Activated gamma-delta T cell treated with anti-CD3 and anti-CD28 coated beads, Interleukin-2, amount 50 U/mL, for 16 hours (primary cell): ENCODE data around the gene GAB1.

Experiments
- DNase-seq: peaks from one replicate; pipeline ENCODE4 v3.0.0-alpha.2; 2020; ENCODE audit warnings: low read depth

The GAB1 gene

DNA sequence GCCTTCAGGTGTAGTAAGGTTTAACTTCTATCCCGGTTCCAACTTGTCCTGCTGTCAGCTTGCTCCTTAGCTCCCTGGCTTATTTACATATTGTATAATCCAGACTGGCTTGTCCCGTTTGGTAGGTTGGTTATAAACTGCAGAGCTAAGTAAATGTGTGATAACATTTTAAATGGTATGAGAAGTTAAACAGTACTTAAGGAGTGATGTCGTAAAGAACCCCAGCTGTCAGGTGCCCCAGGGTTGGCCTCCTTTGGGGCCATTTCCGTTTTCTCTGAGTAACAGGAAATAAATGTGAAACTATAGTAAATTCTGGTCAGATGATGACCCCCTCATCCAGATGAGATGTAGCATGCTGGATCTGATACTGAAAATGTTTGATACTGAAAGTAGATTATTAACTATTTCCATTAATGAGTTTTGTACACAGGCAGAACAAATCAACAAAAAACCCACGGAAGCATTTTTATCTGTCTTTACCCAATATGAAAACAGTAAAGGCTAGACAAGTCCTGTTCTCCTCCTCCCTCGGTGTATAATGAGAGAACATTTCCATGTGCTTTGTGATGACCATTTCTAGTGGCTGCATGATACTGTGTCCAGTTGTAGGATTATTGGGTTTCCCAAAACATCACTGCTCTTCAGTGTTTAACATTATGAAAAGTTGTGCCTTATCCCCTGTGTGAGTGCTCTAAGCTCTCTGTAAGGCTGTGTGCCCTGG lies 22.4 kb downstream of the GAB1 start:
- no peak for DNase-seq

- no peak for DNase-seq
Measured at GRCh38 chr4:143359644-143360193, 23.0 kb downstream of the GAB1 start.

DNA sequence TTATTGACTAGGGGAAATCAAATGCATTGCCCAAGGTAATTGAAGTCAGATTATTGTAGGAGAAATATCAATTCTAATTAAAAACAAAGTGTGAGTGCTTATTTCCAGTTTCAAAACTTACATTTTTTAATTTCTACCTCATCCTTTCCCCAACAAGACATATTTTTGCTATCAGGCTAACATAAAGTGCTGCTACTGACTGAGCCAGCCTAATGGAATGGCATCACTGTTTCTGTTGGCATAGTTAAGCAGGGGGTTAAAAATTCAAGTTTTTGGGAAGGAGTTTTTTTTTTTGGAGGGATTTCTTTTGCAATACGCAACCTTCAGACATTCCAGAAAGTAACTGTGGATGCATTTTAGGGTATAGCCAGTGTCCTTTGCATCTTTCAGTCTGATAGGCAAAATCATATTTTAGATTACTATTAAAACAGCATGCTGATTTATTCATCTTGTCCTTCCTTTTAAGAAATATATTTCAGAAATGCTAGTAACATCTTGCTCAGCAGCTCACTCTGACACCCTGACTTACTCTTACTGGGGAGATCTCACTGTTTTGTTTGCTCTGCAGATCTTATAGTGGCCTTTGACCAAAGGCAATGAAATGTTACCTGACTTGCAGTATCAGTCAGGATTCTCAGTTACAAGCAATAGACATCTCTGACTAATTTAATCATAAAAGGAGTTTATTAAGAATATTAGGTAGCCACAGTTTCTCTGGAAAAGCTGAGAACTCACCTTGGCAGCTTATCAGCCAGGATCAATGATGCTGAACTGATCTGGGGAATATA lies 24.4 kb downstream of the GAB1 start:
- no peak for DNase-seq

DNA sequence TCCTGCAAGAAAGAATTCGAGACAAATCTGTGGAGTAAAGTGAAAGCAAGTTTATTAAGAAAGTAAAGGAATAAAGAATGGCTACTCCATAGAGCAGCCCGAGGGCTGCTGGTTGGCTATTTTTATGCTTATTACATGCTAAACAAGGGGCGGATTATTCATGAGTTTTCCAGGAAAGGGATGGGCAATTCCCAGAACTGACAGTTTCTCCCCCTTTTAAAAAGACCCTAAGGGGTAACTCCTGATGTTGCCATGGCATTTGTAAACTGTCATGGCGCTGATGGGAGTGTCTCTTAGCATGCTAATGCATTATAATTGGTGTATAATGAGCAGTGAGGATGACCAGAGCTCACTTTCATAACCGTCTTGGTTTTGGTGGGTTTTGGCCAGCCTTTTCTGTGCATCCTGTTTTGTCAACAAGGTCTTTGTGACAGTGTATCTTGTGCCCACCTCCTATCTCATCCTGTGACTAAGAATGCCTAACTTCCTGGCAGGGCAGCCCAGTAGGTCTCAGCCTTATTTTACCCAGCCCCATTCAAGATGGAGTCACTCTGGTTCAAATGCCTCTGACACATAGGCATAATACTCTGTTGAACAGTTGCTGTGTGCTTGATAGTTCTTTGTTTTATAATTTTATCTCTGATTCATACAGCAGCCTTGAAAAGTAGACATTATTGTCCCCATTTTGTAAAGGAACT lies 25.8 kb downstream of the GAB1 start:
- no peak for DNase-seq

GRCh38 chr4:143363332-143363731 lies 26.7 kb downstream of the GAB1 start:
- DNase-seq = no peak

DNA sequence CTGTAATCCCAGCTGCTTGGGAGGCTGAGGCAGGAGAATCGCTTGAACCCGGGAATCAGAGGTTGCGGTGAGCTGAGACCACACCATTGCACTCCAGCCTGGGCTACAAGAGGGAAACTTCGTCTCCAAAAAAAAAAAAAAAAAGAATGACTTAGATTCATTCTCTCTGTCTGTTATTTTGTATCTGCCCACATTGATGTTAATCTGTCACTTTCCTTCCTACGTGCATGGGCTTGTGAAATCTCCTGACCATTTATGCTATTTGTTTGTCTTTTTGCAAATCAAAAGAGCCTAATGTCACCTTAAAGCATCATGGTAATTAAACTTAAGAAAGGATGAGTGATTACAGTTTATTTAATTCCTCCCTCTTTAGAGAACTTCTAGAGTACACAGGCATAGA lies 27.4 kb downstream of the GAB1 start:
- DNase-seq = no peak

- no peak for DNase-seq
Measured at GRCh38 chr4:143367863-143368262, 31.2 kb downstream of the GAB1 start.

GRCh38 chr4:143369552-143369951 lies 32.9 kb downstream of the GAB1 start:
- no peak for DNase-seq

- DNase-seq = no peak
Measured at GRCh38 chr4:143372093-143372915, 35.6 kb downstream of the GAB1 start.

DNA sequence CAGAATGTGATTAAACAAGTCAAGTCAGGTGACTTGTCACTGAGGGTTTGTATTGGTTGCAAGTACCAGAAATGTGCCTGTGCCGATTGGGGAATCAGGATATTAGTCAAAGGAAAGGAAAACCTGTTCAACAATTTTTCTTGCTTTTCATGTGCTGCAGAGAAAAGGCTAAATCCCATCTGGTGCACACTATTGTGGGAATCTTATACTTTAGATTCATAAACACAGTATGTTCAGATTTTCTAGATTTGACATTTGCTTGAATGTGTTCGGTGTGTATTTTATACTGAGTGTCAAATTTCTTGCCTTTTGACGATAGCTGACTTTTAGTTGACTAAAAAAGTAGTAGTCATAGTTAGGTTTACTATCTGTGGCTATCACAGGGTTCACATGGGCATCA lies 37.6 kb downstream of the GAB1 start:
- no peak for DNase-seq

DNA sequence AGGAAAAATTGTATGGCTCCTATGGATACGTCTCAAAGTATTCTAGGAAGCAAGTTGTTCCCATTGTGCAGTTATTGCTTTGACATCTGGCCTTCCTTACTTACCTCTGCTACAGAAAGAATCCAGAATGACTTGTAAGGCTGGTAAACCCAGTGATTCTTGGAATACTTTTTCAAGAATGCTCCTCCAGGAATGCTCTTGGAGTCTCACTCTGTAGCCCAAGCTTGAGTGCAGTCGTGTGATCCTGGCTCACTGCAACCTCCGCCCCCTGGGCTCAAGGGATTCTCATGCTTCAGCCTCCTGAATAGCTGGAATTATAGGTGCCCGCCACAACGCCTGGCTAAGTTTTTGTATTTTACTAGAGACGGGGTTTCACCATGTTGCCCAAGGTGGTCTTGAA lies 38.1 kb downstream of the GAB1 start:
- DNase-seq = no peak

- DNase-seq = no peak
Measured at GRCh38 chr4:143375326-143376073, 38.8 kb downstream of the GAB1 start.

GRCh38 chr4:143377611-143378099 lies 41.0 kb downstream of the GAB1 start:
- no peak for DNase-seq

GRCh38 chr4:143380629-143381028 lies 44.0 kb downstream of the GAB1 start:
- DNase-seq = no peak

DNA sequence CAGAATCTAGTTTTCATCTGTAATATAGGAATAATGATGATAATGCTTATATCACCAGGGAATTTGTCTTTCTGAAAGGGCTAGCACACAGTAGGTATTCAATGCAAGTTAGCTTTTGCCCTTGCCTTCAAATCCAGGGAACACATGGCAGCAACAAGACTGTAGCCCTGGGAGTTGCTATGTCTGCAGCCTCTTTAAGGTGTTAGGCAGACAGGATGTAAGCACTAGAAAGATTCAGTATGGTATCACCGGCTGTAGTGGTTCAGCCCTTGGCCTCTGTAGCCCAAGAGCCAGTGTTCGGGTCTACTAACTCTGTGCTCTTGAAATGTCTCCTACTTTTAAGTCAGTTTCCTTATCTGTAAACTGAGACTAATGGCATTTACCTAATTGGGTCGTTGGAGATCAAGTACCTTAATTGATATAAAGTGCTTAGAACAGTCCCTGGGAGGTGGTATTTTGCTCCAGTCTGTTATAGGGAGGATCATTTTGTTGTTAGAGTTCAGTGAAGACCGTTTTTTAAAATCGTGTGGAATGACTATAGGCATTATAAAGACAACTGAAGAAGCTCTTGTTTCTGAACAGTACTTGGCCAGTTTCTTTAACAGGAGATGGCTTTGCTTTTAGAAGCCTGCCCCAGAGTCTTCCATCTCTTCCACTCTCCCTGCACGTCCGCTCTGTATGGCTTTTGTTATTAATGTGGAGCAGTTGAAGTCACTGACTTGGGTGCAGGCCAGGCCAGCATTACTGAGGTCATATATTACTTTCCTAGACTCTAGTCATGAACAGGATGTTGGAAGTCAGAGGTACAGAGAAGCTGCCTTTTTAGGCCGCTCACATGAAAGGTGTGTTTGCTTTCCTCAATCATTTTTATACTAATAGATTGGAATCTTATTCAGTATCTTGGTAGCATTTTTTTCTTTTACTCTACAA lies 44.8 kb downstream of the GAB1 start:
- DNase-seq = no peak

DNA sequence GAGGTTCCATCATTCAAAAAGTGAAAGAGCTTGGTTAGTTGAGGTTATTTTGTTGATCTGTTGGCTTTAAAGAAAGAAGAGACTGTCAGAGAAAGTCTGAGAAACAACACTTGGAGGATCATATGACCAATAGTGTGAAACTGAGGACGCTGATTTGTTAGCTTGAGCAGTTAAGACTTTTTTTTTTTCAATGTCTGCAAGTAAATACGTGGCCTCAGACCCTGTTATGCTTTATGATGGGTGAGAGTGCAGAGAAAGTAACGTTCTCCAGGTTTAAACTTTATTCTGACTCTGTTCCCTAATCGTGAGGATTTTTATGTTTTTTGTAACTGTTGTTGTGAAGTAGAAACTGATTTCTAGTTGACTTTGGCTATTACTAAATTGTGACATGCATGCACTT lies 45.9 kb downstream of the GAB1 start:
- DNase-seq = no peak

GRCh38 chr4:143383005-143383574 lies 46.4 kb downstream of the GAB1 start:
- no peak for DNase-seq

- DNase-seq = no peak
Measured at GRCh38 chr4:143384381-143384994, 47.8 kb downstream of the GAB1 start.

DNA sequence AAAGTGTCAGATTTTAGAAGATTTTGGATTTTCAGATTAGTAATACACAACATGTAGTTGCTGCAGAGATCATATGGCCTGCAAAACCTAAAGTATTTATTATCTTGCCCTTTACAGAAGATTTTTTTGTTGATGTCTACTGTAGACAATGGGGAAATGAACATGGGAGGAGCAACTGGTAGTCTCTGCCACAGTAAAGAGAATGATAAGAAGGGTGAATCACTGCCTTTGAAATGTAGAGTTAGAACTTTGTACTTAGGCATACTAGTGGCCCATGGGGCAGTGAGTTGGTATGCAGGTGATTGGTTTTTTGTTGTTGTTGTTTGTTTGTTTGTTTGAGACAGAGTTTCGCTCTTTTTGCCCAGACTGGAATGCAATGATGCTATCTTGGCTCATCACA lies 50.1 kb downstream of the GAB1 start:
- no peak for DNase-seq
